Measurements from ENCODE around the gene C20orf204. TPM values are rescaled to one million over a fixed set of nuclear protein-coding genes. Genes with fewer than 3 reads are reported as not detected.

C20orf204 gene
- total and polyA plus RNA-seq, 7 donors, result under 0.01 to 1.7 (median 0.41) TPM; not detected in 2

GRCh38 chr20:64048402-64049044 is 12.5 kb downstream of the C20orf204 start:
- H3K36me3 ChIP-seq, result no peaks in the 10 kb centered on the region
- no peak overlapping the region for H3K27ac ChIP-seq
- peaks cover 0 to 21% (median 16%) of the 10 kb centered on the region in 4 donors for H3K4me1 ChIP-seq
- peaks cover 41 to 98% (median 86%) of the 10 kb centered on the region in 3 donors for H3K27me3 ChIP-seq
- TF ChIP-seq CTCF (IDR thresholded peaks at IDR 0.05), result no peak
- TF ChIP-seq EP300 (IDR thresholded peaks at IDR 0.05), result no peak
- no peak for TF ChIP-seq POLR2A (IDR thresholded peaks at IDR 0.05)
- TF ChIP-seq POLR2AphosphoS5 (IDR thresholded peaks at IDR 0.05), result no peak
- H3K9me3 ChIP-seq, result no peaks in the 10 kb centered on the region
- peak overlapping the region in 3 of 4 donors; percentile 27 to 36 (median 35) for H3K4me3 ChIP-seq
- no peak for DNase-seq
- 8 to 9% methylated on average over 101 of the region's 101 CpGs for WGBS, 2 donors
- intact Hi-C loops (cut with DNase I), result no loop called here

GRCh38 chr20:64049060-64049877 is 13.3 kb downstream of the C20orf204 start, which contains the start of gene SOX18:
TSS of gene SOX18 (minus strand) at chr20:64049639. CDS start at chr20:64049516, 123 bp downstream.
- H3K36me3 ChIP-seq, result no peaks in the 10 kb centered on the region
- WGBS, 2 donors, result 1% methylated on average over 110 to 111 of the region's 111 CpGs
- peaks cover 41 to 98% (median 89%) of the 10 kb centered on the region in 3 donors for H3K27me3 ChIP-seq
- peak within 1 kb of the TSS; percentile 44 to 68 (median 53) for H3K27ac ChIP-seq
- H3K4me1 ChIP-seq, result peaks cover 0 to 21% (median 16%) of the 10 kb centered on the region in 4 donors
- H3K9me3 ChIP-seq, result no peaks in the 10 kb centered on the region
- no peak for DNase-seq
- intact Hi-C loops (cut with DNase I), result no loop called here
- peak within 1 kb of the TSS in 3 of 4 donors; percentile 27 to 36 (median 35) for H3K4me3 ChIP-seq
- TF ChIP-seq EP300 (IDR thresholded peaks at IDR 0.05) (no peak), POLR2AphosphoS5 (IDR thresholded peaks at IDR 0.05) (peak in 1 of 4 donors; percentile 12), CTCF (IDR thresholded peaks at IDR 0.05) (no peak)

GRCh38 chr20:64049878-64050260 is 13.9 kb downstream of the C20orf204 start:
- DNase-seq, result no peak
- no peak for TF ChIP-seq POLR2AphosphoS5 (IDR thresholded peaks at IDR 0.05)
- H3K27ac ChIP-seq, result peak overlapping the region; percentile 44 to 68 (median 53)
- intact Hi-C loops (cut with DNase I), result no loop called here
- H3K4me1 ChIP-seq, result peaks cover 0 to 21% (median 16%) of the 10 kb centered on the region in 4 donors
- peaks cover 41 to 96% (median 87%) of the 10 kb centered on the region in 3 donors for H3K27me3 ChIP-seq
- no peaks in the 10 kb centered on the region for H3K9me3 ChIP-seq
- WGBS, 2 donors, result 17 to 29% methylated on average over 16 of the region's 16 CpGs
- peak overlapping the region in 3 of 4 donors; percentile 27 to 35 (median 28) for H3K4me3 ChIP-seq
- no peaks in the 10 kb centered on the region for H3K36me3 ChIP-seq

- peak overlapping the region; percentile 44 to 68 (median 53) for H3K27ac ChIP-seq
- intact Hi-C loops (cut with DNase I), result no loop called here
Measured at GRCh38 chr20:64050261-64051032, 14.5 kb downstream of the C20orf204 start.

More at GRCh38 chr20:64050261-64051032, 14.5 kb downstream of the C20orf204 start:
- TF ChIP-seq POLR2A (IDR thresholded peaks at IDR 0.05) (no peak), CTCF (IDR thresholded peaks at IDR 0.05) (no peak), EP300 (IDR thresholded peaks at IDR 0.05) (no peak), POLR2AphosphoS5 (IDR thresholded peaks at IDR 0.05) (no peak)
- Histone ChIP-seq H3K27me3 (peaks cover 41 to 96% (median 83%) of the 10 kb centered on the region in 3 donors), H3K4me1 (peaks cover 0 to 21% (median 16%) of the 10 kb centered on the region in 4 donors), H3K4me3 (peak overlapping the region in 2 of 4 donors; percentile 27 to 28), H3K9me3 (no peaks in the 10 kb centered on the region), H3K36me3 (no peaks in the 10 kb centered on the region)
- DNase-seq, result no peak
- 57 to 79% methylated on average over 23 of the region's 23 CpGs for WGBS, 2 donors

Measured in sigmoid colon (tissue), 7 donors.